Superior temporal gyrus (tissue), 1 donor: ENCODE measurements around the gene MINDY4B.

Experiments used
- DNase-seq: peaks from one replicate; pipeline ENCODE4 v3.0.0-alpha.2; 2016; ENCODE audit errors: extremely low spot score

MINDY4B gene

DNA sequence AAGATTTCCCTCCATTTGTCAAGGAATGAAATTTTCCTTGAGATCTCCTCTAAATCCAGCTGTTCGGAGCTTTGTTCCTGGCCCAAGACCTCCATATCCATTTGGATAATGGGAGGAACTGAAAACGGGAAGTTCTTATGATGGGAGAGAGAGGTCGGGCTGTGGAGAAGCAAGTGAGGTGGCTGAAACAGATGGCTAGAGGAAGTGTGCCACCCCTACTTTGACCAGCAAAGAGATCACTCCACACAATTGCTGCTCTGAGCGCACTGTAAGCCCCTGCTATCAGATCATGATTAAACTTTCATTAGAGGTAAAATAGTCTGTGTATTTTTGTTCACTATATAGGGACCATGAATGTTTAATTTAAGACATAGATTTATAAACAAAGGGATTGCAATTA, at the start of gene MINDY4B:
Gene MINDY4B (minus strand): TSS at position 101 of the 400 bp plus-strand sequence. CDS start 0 bp downstream, at position 101.
- DNase-seq = no peak

DNA sequence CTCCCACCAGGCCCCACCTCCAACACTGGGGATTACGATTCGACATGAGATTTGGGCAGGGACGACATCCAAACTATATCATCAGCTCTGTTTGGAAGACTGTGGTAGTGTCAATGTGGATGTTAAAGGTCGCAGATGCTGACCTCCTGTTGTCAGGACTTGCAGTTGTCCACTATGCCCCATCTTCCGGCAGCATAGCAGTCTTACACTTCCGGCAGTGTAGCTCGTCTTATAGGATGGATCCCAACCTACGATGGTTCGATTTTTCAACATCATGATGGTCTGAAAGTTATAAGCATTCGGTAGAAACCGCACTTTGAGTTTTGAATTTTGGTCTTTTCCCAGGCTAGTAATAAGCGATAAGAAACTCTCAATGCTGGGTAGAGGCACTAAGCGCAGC, 46.7 kb upstream of the MINDY4B start:
- no peak for DNase-seq

GRCh38 chr3:150945226-150946032, 40.2 kb upstream of the MINDY4B start:
- no peak for DNase-seq

DNA sequence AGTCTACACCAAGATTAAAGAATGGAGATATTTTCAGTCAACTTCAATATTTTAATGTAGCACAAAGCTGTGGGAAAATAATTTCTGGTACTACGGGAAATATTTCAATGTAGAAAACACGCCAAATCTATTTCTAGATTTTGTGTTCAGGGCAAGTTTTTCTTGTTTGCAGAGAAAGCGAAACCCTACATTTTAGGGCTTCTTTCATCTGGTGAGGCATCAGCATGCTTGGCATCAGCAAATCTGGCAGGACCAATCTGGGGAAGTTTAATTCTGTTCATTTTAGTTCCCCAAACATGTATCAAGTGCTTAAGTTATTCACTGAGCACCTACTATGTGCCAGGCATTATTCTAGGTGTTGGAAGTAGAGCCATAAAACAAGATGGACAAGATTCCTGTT, 37.0 kb upstream of the MINDY4B start:
- no peak for DNase-seq

DNA sequence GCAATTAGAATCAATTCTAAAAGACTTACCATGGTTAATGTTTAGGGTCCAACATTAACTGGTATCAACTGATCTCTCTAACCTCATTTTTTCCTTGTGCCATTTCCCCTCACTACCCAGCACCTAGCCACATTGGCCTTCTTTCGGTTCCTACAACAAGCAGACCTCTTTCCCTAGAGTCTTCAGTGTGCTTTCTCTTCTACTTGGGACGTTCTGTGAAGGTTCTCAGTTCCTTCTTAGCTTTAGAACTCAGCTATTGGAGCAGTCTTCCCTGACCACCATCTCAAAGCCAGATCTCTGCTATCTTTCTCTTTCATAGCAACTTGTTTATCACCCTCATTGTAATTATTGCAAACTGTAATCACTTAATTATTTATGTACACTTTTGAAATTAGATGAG, 31.5 kb upstream of the MINDY4B start:
- DNase-seq = no peak

DNA sequence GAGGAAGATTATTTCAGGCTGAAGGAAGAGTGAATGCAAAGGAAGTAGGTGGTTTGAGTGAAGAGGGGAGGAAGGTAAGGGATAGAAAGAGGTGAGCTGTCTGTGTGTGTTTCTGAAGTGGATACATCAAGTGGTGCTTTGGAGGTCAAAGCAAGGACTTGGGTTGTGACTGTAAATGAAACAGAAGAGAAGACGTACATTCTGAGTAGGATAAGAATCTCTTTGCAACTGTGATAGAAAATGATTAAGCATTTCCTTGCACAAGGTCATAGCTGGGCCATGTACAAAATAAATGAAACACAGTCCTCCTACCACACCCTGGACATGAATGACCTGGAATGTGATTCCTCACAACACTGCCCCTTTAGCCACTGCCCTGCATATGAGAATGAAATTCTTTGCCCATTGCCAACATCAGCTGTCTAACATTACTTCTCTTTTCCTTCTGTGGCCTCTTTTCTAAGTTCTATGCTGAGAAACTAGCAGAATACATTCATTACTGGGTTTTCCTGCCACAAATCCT, 28.3 kb upstream of the MINDY4B start:
- no peak for DNase-seq

DNA sequence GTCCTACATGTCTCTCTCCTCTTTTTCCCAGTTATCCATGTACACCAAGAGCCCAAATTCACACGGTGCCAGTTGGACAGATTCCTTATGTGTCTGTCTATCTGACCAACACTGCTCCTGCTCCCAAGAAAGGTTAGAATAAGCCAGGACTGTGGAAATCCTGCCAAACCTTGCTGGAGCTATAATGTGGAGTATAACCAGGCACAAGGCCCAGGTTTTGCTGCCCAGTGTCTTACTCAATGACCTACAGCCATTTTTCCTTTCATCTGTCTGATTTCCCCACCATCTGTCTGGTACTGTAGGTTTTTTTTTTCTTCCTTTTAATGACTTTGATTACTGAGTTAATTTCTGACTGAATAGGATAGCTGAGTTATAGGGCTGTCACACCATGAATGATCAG, 26.5 kb upstream of the MINDY4B start:
- no peak for DNase-seq

- no peak for DNase-seq
These were observed 25.6 kb upstream of the MINDY4B start for GRCh38 chr3:150930839-150931238.

DNA sequence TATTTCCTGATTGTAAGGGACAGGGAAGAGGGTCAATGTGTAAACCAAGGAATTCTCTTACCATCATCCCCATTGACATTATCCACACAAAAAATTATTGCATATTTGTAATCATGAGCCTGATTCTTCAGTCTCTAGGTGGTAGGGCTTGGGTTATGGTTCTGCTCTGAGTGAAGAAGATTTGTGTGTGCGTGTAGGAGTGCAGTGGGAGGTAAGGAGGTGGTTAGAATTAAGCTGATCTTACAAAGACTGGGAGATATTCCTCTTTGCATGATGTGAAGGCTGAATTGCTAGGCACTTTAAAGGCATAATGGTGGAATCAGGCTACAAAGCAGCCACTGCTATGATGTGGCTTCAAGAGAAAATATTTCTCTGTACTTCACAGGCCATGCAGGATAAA, 23.0 kb upstream of the MINDY4B start:
- DNase-seq = no peak

DNA sequence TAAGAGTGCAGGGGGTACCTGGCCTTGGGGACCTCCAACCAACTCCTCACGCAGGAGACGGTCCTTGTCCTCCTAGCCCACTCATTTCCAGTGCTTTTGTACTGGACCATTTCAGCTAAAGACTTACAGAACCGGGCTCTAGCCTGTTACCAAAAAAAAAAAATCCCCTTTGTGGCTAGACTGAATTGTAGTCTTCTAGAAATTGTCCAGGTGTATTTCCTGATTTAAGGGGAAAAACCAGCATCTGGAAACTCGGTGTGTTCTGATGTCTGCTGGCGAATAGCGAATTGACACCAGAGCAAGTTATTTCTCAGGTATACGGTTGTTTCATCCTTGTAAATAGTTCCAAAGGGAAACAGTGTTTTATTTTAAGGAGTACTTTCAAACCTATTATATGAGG, 21.1 kb upstream of the MINDY4B start:
- no peak for DNase-seq

- DNase-seq = no peak
These were observed 20.5 kb upstream of the MINDY4B start for GRCh38 chr3:150925751-150926201.

GRCh38 chr3:150922611-150923010, 17.4 kb upstream of the MINDY4B start:
- no peak for DNase-seq

GRCh38 chr3:150921209-150921608, 16.0 kb upstream of the MINDY4B start:
- no peak for DNase-seq

GRCh38 chr3:150920236-150920635, 15.0 kb upstream of the MINDY4B start:
- DNase-seq = no peak

DNA sequence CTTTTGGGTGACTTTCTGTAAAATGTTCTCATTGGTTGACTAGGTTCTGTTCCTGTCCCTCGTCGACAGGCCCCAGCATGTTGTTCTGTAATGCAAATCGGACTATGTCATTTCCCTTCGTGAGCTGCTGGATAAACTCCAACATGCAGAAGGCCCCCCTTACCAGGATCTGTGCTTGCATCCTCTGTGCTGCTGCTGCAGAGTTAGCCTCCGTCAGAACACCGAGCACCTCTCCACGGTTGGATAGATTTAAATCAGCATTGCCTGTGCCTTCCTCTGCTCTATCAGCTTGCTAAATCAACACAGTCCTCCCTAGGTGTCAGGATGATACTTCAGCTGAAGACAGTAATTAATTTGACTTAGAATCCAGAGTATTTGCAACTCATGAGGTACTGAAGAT, 12.7 kb upstream of the MINDY4B start:
- no peak for DNase-seq

DNA sequence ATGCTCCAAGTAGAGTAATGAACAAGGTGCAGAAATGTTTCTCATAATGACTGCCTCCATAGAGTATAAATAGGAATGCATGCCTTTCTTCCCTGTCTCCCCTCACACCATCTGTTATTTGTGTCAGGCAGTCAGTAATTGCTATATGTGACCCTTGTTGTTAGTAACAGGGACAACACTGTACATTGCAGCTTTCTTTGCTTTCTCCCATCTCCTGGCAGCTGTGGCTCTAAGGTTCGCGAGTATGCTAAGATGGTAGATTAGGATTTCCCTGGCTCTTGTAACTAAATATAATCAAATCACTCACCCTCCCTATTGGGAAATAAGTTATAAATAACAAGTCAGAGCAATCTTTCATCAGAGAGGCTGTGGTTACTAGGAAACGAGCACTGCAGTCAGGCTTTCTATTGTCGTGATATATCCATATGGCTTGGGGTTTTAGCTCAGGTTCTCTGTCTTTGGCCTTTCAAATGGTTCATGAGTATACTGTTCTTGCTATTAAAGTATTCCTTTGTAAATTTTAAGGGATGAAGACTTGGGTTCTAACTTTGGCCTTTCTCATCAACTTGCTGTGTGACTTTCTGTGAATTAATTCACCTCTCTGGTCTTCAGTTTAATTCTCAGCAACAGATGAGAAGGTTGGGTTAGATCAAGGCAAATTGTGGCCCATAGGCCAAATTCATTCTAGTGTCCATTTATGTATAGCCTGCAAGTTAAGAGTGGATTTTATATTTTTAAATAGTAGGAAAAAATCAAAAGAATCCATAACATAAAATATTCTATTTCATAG, 8.1 kb upstream of the MINDY4B start:
- no peak for DNase-seq

DNA sequence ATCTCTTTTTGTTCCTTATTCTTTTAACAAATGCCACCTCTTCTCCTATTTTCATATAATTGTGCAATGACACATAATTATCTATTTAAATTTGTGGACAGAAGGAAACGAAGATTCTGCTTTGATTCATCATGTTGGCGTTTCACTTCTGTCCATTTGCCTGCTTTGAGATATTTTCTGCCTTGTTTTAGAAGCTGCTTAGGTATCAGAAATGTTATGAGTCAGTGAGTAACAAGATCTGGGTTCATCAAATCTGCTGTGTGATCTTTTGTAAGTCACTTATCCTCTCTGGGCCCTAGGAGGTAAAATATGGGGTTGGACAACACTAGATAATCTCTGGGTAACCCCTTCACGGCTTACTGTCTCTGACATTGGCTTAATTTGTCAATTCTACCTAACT, 7.3 kb upstream of the MINDY4B start:
- DNase-seq = no peak

DNA sequence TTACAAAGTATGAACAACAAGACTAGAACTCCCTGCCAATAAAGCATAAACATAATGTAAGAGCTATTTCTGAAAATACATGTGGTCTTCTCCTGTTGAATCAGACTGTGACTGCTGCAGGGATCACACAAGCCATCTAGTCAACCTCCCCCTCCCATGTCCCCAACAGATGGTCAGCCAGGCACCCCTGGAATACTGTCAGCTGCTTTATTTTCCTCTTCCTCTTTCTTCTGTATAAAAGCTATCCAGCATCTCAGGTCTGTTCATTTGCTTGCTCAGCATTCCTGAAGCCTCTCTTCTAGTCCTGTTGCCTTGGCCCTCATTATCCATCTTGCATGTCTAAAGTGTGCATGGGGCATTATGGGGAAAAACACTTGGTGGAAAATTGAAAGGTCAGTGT, 6.5 kb upstream of the MINDY4B start:
- DNase-seq = no peak

- DNase-seq = no peak
These were observed 1.2 kb upstream of the MINDY4B start for GRCh38 chr3:150906461-150906860.

DNA sequence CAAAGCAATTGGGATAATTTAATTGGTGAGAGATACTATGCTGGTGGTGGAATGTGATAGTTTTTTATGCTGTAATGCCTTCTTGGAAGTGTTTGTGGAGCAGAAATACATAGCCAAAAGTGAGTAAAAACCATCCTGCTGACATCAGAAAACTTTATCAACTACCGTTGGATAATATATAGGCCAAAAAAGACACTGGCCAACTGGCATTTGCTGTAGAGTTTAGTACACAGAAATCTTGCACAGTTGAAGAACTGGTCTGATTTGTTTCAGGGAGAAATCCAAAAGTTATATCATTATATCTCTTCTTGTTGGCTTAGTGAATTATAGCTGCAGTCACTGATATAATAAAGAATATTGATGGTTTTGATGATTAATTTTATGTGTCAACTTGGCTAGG, 507 bp upstream of the MINDY4B start:
- DNase-seq = no peak

DNA sequence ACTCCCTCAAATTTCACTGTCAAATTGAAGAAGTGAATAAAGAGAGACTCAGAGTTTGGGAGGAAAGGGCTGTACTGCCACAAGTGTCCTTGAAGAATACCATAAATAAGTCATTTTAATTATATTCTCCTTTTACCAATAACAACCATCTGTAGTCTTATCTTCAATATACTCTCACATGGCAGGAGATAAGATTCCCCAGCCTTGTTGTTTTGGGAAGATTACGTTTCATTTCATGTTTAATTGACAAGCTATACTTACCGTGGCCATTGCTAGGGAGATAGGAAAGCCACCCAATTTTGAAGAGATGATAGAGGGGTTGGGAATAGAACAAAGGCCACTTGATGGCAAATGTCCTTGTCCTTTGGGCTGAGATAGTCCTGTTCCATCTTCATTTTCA, 2.3 kb downstream of the MINDY4B start:
- no peak for DNase-seq

- no peak for DNase-seq
These were observed 3.4 kb downstream of the MINDY4B start for GRCh38 chr3:150901793-150902192.

- DNase-seq = no peak
These were observed 6.1 kb downstream of the MINDY4B start for GRCh38 chr3:150899141-150899540.
